ENCODE measurements around the gene CDH16. TPM values are rescaled to one million over a fixed set of nuclear protein-coding genes. Genes with fewer than 3 reads are reported as not detected.

CDH16 gene
- total and polyA plus RNA-seq, 7 donors: 0.19 to 0.60 TPM; not detected in 5

DNA sequence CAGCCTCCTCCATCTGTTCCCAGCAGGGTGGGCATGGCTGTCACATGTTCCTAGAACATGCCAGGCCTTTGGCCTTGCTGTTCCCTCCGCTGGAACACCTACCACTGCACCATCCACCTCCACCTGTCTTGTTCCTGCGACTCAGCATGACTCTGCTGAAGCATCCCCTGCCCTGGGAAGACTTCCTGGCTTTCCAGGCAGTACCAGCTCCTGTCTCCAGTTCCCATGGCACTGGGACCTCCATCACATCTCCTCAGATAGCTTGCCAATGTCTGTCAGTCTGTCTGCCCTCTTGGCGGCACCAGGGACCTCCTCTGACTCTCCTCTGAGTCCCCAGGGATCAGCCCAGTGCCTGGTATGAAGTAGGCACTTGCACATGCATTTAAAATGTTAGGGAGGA, 22.7 kb downstream of the CDH16 start:
- TF ChIP-seq, protein P1, sequence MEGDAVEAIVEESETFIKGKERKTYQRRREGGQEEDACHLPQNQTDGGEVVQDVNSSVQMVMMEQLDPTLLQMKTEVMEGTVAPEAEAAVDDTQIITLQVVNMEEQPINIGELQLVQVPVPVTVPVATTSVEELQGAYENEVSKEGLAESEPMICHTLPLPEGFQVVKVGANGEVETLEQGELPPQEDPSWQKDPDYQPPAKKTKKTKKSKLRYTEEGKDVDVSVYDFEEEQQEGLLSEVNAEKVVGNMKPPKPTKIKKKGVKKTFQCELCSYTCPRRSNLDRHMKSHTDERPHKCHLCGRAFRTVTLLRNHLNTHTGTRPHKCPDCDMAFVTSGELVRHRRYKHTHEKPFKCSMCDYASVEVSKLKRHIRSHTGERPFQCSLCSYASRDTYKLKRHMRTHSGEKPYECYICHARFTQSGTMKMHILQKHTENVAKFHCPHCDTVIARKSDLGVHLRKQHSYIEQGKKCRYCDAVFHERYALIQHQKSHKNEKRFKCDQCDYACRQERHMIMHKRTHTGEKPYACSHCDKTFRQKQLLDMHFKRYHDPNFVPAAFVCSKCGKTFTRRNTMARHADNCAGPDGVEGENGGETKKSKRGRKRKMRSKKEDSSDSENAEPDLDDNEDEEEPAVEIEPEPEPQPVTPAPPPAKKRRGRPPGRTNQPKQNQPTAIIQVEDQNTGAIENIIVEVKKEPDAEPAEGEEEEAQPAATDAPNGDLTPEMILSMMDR (IDR thresholded peaks at IDR 0.05): no peak
- TF ChIP-seq POLR2A (IDR thresholded peaks at IDR 0.05) (no peak), POLR2AphosphoS5 (IDR thresholded peaks at IDR 0.05) (no peak), EP300 (IDR thresholded peaks at IDR 0.05) (no peak)
- H3K27me3 ChIP-seq: no peaks in the 10 kb centered on the region
- WGBS, 2 donors: 91 to 94% methylated on average over 3 of the region's 3 CpGs
- DNase-seq: no peak
- no peaks in the 10 kb centered on the region for H3K36me3 ChIP-seq
- H3K27ac ChIP-seq: no peak overlapping the region
- H3K4me1 ChIP-seq: peaks cover 0 to 40% (median 36%) of the 10 kb centered on the region in 4 donors
- intact Hi-C loops (cut with DNase I): loop anchor here (1.0 to 10.0 kb wide), 2 partner anchors 32 to 259 kb away; partner anchors contain the start of genes B3GNT9, FBXL8 and TRADD
- H3K9me3 ChIP-seq: no peaks in the 10 kb centered on the region
- H3K4me3 ChIP-seq: no peak overlapping the region

DNA sequence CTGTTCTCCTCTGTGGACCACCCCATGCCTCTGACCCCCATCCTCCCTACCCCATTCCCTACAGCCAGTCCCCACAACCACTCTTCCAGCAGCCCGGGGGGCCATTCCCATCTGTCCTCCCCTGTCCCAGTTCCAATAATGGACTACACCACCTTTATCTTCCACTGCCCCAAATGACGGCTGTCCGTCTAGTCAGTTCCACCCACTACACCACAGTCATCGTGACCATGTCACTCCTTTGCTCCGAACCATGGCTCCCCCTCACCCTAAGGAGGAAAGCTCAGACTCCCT, 23.1 kb downstream of the CDH16 start:
- Histone ChIP-seq H3K4me1 (peaks cover 0 to 36% (median 33%) of the 10 kb centered on the region in 4 donors), H3K27me3 (no peaks in the 10 kb centered on the region), H3K36me3 (no peaks in the 10 kb centered on the region), H3K9me3 (no peaks in the 10 kb centered on the region), H3K27ac (no peak overlapping the region), H3K4me3 (no peak overlapping the region)
- TF ChIP-seq POLR2A (IDR thresholded peaks at IDR 0.05) (no peak), POLR2AphosphoS5 (IDR thresholded peaks at IDR 0.05) (no peak), EP300 (IDR thresholded peaks at IDR 0.05) (no peak)
- TF ChIP-seq, protein P1 (IDR thresholded peaks at IDR 0.05): no peak
- intact Hi-C loops (cut with DNase I): loop anchor here (1.0 to 10.0 kb wide), 2 partner anchors 33 to 259 kb away; partner anchors contain the start of genes B3GNT9, FBXL8 and TRADD
- 87 to 92% methylated on average over 5 of the region's 5 CpGs for WGBS, 2 donors
- DNase-seq: no peak

DNA sequence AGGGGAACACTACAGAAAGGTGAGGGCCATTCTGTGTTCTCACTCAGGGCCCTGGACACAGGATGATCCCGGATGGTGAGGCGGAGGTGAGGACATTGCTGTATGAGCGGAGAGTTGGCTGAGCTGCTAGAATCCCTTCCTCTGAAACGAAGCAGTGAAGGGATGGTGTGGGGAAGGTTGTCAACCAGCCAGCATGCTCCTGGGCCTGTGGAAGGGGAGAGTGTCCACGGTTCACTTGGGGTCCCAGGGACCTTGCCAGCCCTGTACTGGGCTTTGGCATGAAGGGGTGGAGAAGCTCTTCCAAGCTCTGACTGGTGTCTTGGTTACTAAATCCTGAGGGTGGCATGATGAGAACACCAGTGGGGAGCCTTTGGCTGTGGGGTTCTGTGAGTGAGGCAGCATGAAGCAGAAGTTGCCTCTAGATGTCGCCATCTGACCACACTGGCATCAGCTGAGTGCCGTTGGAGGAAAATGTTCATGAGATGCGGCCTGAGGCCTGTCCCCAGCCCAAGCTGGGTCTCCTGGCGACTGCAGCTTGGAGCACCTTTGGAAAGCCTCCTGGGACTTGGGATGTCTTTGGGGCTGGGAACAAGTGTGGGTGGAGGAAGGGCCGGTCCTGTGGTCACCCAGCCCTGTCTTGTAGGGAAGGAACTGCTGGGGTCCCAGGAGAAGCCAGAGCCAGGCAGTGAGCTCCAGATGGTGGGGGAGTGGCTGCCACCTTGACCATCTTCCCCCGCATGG, 23.6 kb downstream of the CDH16 start:
- Histone ChIP-seq H3K27me3 (no peaks in the 10 kb centered on the region), H3K36me3 (no peaks in the 10 kb centered on the region), H3K4me1 (peaks cover 0 to 31% (median 28%) of the 10 kb centered on the region in 4 donors), H3K4me3 (no peak overlapping the region), H3K9me3 (no peaks in the 10 kb centered on the region), H3K27ac (no peak overlapping the region)
- WGBS, 2 donors: 39 to 48% methylated on average over 11 of the region's 11 CpGs
- intact Hi-C loops (cut with DNase I): loop anchor here (1.0 to 10.0 kb wide), 2 partner anchors 33 to 260 kb away; partner anchors contain the start of genes B3GNT9, FBXL8 and TRADD
- TF ChIP-seq EP300 (IDR thresholded peaks at IDR 0.05) (no peak), POLR2AphosphoS5 (IDR thresholded peaks at IDR 0.05) (peak in 1 of 4 donors; percentile 10), POLR2A (IDR thresholded peaks at IDR 0.05) (no peak)
- TF ChIP-seq, protein P1 (IDR thresholded peaks at IDR 0.05): peak; percentile 63 to 83 (median 79)
- peak; percentile 82 for DNase-seq

DNA sequence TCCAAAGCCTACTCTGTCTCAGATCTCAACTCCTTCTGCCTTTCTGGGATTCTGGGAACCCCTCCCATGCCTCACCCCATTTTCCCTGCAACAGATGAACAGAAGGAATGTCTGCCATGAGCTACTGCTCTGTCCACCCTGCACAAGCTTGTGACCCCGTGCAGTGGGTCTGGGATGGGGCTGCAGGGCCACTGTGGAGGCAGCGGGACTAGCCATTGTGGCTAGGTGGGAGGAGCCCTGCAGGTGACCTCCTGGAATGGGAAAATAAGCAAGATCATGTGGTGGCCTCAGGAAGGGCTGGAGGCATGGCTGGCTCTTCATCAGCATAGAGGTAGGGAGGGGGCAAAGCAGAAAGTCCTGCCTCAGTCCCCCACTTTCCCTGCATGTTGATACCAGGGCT, 24.6 kb downstream of the CDH16 start:
- no peaks in the 10 kb centered on the region for H3K9me3 ChIP-seq
- intact Hi-C loops (cut with DNase I): loop anchor here (10.0 kb wide), 1 partner anchor 261 kb away; the partner anchor contains the start of genes B3GNT9, FBXL8 and TRADD
- H3K4me3 ChIP-seq: no peak overlapping the region
- TF ChIP-seq EP300 (IDR thresholded peaks at IDR 0.05) (no peak), POLR2AphosphoS5 (IDR thresholded peaks at IDR 0.05) (no peak), POLR2A (IDR thresholded peaks at IDR 0.05) (no peak)
- TF ChIP-seq, protein P1 (IDR thresholded peaks at IDR 0.05): no peak
- 75 to 83% methylated on average over 2 of the region's 2 CpGs for WGBS, 2 donors
- no peaks in the 10 kb centered on the region for H3K27me3 ChIP-seq
- no peaks in the 10 kb centered on the region for H3K36me3 ChIP-seq
- peaks cover 0 to 20% (median 17%) of the 10 kb centered on the region in 4 donors for H3K4me1 ChIP-seq
- DNase-seq: no peak
- H3K27ac ChIP-seq: no peak overlapping the region

All from sigmoid colon (tissue), 7 donors.